GM18867 (cell line): ENCODE results near the gene PCNP.
"Not testable (repeated sequence)": the region's sequence is repeated elsewhere in the genome, so short reads cannot be mapped to it uniquely, and the experiment has no call there.

ENCODE experiments used
- ATAC-seq: cut with Tn5 transposase; IDR thresholded peaks from one replicate; pipeline ENCODE4 v1.9.1; 2021; ENCODE audit warnings: mild to moderate bottlenecking, moderate library complexity; ENCODE audit not compliant: unreplicated experiment

PCNP gene, protein sequence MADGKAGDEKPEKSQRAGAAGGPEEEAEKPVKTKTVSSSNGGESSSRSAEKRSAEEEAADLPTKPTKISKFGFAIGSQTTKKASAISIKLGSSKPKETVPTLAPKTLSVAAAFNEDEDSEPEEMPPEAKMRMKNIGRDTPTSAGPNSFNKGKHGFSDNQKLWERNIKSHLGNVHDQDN

DNA sequence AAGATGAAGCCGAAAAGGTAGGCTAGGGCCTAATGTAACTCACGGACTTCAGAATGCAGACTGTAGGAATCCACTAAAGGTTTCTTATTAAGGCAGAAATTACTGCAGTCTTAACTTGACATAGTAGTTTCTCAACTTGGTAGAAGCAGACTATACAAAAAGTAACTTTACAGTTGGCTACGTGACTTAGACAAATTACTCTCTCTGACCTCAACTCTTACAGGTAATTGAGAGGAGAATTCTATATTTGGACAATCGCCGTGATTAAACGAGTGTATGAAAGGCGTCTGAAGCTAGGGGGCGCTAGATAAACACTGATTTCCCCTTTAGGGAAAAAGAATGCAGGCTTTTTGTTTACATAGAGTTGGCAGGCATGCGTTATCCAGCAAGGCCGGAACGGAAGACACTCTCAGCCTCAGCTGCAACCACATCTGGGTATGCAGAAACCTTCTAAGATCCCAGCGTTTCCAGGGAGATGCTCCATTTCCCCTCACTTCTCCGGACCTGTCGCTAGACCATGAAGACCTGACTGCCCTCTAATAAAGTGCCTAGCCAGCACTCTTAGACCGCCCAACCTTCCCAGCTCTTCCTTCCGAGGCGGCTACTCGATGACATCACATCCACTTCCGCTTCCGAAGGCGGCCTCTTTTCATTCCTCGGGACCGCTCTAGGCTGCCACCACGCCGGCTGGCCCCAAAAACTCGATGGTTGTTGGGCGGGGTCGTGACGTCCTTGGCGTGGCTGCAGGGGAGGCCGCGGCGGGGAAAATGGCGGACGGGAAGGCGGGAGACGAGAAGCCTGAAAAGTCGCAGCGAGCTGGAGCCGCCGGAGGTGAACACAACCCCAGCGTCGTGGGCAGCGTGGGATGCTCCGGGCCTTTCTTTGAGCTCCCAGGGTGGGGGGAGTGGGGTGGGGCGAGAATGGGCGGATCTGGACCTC lies at the start of gene PCNP:
TSS of gene PCNP (plus strand) at position 732 of the 939 bp plus-strand sequence. CDS start at position 768, 36 bp downstream.
- ATAC-seq: peak; percentile 85

DNA sequence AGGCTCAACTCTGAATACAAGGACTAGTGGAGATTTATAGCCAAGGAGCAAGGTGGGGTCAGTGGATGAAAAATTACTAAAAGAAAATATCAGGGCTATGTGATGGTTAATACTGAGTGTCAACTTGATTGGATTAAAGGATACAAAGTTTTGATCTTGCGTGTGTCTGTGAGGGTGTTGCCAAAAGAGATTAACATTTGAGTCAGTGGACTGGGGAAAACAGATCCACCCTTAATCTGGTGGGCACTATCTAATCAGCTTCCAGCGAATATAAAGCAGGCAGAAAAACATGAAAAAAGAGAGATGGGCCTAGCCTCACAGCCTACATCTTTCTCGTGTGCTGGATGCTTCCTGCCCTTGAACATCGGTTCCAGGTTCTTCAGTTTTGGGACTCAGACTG lies 46.5 kb upstream of the PCNP start:
- ATAC-seq: no peak

DNA sequence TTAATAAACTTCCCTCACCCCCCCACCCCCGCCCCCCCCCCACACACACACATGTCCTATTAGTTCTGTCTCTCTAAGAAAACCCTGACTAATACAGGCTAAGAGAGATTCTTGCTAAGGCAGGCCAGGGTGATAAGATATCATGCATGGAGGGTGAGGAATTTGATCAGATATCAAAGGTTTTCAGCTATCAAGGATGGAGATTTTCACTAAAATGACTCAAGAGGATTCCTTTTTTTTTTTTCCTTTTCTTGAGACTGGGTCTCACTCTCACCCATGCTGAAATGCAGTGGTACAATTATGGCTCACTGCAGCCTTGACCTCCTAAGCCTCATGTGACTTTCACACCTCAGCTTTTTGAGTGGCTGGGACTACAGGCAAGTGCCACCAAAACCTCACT lies 46.1 kb upstream of the PCNP start:
- no peak for ATAC-seq

DNA sequence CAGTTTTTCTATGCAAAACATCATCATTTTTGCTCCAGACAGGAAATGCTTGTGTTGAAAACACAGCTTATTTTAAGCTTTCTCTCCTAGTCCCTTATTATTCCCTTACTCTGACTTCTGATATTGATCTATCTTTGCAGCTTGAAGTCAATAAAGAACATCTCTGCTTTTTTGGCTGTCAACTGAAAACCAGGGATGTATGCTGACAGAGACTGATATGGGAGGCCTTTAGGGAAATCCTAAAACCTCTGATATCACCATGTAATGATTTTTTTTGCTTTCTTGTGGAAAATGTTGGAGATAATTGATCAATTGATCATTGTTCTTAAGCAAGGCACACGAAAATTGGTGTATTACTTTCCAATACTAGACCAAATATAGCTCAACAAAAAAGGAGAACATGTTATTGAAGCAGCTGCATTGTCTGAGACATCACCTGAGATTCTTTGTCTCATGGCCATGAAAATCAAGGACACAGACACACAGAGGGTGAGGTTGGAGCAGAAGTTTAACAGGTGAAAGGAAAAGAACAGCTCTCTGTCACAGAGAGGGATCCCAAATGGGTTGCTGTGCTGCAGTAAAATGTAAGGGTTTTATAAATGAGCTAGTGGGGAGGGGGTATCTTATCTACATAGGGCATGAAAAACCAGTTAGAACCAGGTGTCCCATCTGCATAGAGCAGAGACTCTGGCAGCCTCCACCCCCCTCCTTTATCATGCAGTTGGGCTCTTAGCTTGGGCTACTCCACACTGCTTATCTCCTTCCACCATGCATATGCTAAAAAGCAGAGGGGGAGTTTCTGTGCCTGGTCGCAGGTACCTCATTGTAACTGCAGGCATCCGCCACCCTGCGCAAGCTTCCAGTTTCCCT lies 43.9 kb upstream of the PCNP start:
- no peak for ATAC-seq

DNA sequence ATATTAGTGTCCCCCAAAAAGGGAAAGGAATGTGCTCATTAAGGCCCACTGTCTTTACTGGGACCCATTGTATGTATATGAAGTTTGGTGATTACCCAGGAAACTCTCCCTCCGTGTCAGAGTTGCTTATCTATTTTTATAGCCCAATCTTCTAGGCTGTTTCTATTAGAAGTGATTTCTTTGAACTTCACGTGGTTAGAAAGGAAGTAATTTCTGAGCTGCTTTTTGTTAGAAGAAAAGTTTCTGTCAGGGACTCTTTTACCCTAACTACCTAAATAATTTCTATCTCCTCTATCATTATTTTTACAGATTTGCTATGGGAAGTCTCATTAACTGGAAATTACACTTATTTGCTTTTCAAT lies 43.3 kb upstream of the PCNP start:
- no peak for ATAC-seq

DNA sequence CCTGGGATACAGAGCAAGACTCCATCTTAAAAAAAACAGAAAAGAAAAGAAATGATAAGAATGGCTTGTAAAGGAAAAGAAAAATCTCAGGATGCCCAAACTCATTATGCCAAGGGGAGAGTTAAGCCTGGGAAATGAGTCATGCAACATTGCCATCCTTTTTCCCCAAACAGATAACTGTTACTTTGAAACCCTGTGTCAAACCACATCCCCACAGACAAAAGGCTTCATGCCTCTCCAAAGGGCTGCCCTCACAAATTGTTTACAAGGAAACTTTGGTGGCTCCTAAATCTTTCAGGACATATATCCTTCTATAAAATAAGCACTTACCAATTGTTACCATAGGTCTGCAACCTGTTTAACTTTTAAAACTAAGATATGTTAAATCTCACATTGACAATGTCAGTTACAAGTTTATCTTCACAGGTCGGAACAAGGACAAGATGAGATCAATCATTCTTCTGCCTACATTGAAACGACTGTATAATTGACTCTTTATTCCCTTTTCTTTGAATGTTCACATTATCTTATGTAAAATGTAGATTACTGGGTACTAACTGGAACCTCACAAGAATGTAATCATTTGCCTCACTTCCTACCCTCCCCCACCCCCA lies 42.4 kb upstream of the PCNP start:
- no peak for ATAC-seq

DNA sequence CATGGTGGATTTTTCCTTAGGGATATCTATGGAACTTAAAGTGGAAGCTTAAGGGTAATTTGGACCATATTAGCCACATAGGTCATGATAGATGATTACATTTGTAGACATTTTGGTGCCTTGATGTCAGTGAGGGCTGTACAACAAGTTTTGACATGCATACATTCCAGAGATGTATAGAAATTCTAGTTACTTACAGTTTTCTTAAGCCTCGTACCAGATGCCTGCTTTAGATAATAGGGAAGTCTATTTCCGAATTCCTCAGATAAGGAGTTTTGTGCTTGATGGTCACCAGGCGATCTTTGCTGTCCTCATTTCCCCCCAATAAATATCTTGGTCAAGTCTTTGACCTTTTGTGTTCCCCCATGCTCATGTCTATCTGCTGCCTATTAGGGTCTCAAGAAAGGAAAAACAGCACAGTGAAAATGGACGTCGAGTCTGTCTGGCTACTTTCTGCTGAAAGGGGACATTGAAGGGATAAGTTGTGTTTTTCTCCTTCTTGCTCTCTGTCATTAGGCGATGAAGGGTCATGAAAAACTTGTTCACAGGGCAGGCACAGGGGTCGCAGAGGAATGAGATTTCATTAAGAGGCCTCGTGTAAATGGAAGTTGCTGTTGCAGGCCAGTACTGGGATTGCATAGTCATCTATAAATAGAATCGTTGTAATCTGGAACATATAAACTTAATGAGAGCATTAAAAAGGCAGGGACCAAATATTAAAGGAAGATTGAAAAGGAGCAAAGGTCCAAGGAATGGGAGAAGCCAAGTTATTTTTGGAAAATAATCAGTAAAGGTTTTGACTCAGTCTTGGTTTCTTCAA lies 41.0 kb upstream of the PCNP start:
- ATAC-seq: no peak

- no peak for ATAC-seq
These were observed 40.4 kb upstream of the PCNP start for GRCh38 chr3:101533603-101533968.

DNA sequence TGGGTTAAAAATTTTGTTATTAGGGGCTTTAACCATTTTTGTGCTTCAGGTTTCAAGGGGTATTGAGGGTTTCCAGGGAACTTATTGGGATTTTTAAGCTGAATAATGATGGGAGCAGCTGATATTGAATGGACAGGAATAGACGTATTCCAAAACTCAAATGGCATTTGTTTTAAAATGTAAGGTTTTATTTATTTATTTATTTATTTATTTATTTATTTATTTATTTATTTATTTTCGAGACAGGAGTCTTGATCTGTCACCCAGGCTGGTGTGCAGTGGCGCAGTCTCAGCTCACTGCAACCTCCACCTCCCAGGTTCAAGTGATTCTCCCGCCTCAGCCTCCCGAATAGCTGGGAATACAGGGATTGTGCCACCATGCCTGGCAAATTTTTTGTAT lies 38.8 kb upstream of the PCNP start:
- no peak for ATAC-seq

GRCh38 chr3:101536266-101536665 lies 37.7 kb upstream of the PCNP start:
- no peak for ATAC-seq

DNA sequence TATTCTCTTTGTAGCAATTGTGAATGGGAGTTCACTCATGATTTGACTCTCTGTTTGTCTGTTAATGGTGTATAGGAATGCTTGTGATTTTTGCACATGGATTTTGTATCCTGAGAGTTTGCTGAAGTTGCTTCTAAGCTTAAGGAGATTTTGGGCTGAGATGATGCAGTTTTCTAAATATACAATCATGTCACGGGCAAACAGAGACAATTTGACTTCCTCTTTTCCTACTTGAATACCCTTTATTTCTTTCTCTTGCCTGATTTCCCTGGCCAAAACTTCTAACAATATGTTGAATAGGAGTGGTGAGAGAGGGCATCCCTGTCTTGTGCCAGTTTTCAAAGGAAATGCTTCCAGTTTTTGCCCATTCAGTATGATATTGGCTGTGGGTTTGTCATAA lies 37.0 kb upstream of the PCNP start:
- ATAC-seq: not testable (repeated sequence)

DNA sequence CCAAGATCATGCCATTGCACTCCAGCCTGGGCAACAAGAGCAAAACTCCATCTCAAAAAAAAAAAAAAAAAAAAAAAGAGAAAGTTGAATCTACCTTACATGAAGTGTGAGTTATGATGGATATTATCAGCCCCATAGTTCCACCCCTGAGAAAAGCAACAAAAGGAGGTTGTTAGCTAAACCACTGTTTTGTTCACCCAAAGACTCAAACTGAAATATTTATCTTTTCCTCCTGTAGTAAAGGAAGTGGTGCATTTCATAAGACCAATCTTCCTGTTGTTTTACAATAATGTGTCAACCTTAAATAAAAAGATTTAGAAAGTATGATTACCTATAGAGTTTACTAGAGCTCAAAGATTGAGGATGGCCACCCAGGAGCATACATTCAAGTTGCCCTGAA lies 31.0 kb upstream of the PCNP start:
- ATAC-seq: no peak

DNA sequence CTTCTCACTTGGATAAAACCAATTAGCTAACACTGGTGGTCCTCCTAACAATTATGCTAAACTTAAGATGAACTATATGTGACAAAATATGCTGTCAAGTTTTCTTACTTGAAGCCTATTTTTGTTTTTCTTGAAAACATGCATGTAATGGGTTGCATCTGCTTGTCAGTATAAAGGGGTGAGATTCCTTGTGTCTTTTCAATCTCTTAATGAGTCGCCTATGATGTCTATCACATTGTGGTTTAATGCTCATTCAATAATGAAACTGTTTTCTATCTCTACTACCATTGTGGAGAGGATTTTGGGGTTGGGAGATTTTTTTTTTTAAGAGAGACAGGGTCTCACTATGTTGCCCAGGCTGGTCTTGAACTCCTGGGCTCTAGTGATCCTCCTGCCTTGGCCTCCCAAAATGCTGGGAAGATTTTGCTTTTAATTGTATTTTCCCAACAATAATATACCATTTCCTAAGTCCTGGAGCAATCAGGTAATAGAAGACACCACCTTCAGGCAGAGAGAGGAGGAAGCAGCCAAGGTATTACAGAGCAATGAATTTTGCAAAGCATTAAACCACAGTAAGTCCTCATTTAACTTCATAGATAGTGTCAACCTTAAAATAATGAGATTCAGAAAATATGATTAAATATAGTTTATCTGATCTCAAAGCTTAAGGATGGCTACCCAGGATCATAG lies 29.7 kb upstream of the PCNP start:
- ATAC-seq: no peak

GRCh38 chr3:101548527-101549105 lies 25.4 kb upstream of the PCNP start:
- ATAC-seq: no peak

DNA sequence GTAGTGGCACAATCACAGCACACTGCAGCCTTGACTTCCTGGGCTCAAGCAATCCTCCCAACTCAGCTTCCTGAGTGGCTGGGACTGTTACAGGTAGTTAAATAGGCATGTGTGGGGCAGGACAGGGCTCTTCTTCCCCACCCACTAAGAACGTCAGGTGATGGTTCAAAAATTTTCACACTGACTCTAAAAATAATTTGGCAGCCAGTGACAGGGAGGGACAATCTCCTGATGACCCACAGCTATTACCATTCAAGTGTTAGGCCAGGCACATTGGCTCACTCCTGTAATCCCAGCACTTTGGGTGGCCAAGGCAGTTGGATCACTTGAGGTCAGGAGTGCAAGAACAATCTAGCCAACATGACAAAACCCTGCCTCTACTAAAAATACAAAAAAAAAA lies 24.5 kb upstream of the PCNP start:
- ATAC-seq: no peak

- ATAC-seq: not testable (repeated sequence)
These were observed 22.5 kb upstream of the PCNP start for GRCh38 chr3:101551359-101552081.

GRCh38 chr3:101553381-101553780 lies 20.6 kb upstream of the PCNP start:
- ATAC-seq: not testable (repeated sequence)

- ATAC-seq: no peak
These were observed 17.9 kb upstream of the PCNP start for GRCh38 chr3:101556064-101556463.
